Esophagus muscularis mucosa (tissue), 4 donors: ENCODE data around the gene UNC13B. TPM values are rescaled to one million over a fixed set of nuclear protein-coding genes. Genes with fewer than 3 reads are reported as not detected.
A peak's percentile ranks its signal among the peaks of the same experiment; 100 is the strongest.

Source experiments
- DNase-seq: peaks from one replicate; pipeline ENCODE4 v3.0.0-alpha.2; 2017; ENCODE audit errors: extremely low spot score
- H3K27ac ChIP-seq, 4 donors: fragments of 200-600 bp; sonication (generic); replicated peaks in 1 of 4; 1 replicate in 3 of 4; 2 replicates in 1 of 4; pipeline ENCODE4 v1.5.1; 2016 to 2019; ENCODE audit warnings: mild to moderate bottlenecking in 1 of 4
- H3K27me3 ChIP-seq, 4 donors: fragments of 200-600 bp; sonication (generic); one replicate each; pipeline versions ENCODE4 v1.5.1 to v1.6.0; 2016 to 2019
- H3K36me3 ChIP-seq, 4 donors: fragments of 200-600 bp; sonication (generic); one replicate each; pipeline ENCODE4 v1.5.1; 2016 to 2019
- H3K4me1 ChIP-seq, 4 donors: fragments of 200-600 bp; sonication (generic); one replicate each; pipeline ENCODE4 v1.5.1; 2016 to 2019
- H3K4me3 ChIP-seq, 4 donors: fragments of 200-600 bp; sonication (generic); 1 replicate in 2 of 4; 2 replicates in 2 of 4; pipeline ENCODE4 v1.5.1; 2016 to 2019; ENCODE audit warnings: mild to moderate bottlenecking in 4 of 4, moderate library complexity in 1 of 4
- H3K9me3 ChIP-seq, 4 donors: fragments of 200-600 bp; sonication (generic); 1 replicate in 3 of 4; 2 replicates in 1 of 4; pipeline ENCODE4 v1.5.1; 2016 to 2019
- CTCF ChIP-seq, 3 experiments: fragments of 200-600 bp in 2 of 3; fragments of 450-650 bp in 1 of 3; sonication (generic) in 2 of 3; IDR thresholded peaks; one replicate each; pipeline ENCODE4 v1.5.1; 2017 to 2019; ENCODE audit warnings: antibody characterized with exemption in 3 of 3, mild to moderate bottlenecking in 2 of 3, moderate library complexity in 1 of 3
- EP300 ChIP-seq: sonication (generic); formaldehyde crosslinking; IDR thresholded peaks from one replicate; pipeline ENCODE4 v1.6.1; 2017; ENCODE audit warnings: antibody characterized with exemption
- POLR2A ChIP-seq: fragments of 450-650 bp; IDR thresholded peaks from one replicate; pipeline ENCODE4 v1.6.1; 2017; ENCODE audit warnings: antibody characterized with exemption, moderate library complexity, mild to moderate bottlenecking, low read depth
- POLR2AphosphoS5 ChIP-seq, 2 donors: sonication (generic); formaldehyde crosslinking; IDR thresholded peaks; one replicate each; pipeline ENCODE4 v1.6.1; 2017; ENCODE audit warnings: antibody characterized with exemption in 2 of 2
- WGBS: methylation state at CpG from one replicate; pipeline ENCODE4 v1.1.5; 2018; 5-methylcytosine and 5-hydroxymethylcytosine counted together
- intact Hi-C: fragments of 100-400 bp; cut with DNase I; formaldehyde crosslinking; loops from one replicate; pipeline ENCODE4 v1.15.1; 2023
- total RNA-seq, 4 donors: library from RNA; depleted of rRNA; stranded (reverse); fragments of >200 nt; gene quantifications; one replicate each; pipeline versions ENCODE4 v1.1.0 to v1.2.1, GENCODE V29; 2016

The UNC13B gene
- total RNA-seq, 4 donors from 2014 or later: 21.9 to 30.7 (median 28.7) TPM

GRCh38 chr9:35340046-35340445, 178.2 kb downstream of the UNC13B start:
- Histone ChIP-seq H3K9me3 (no peaks in the 10 kb centered on the region), H3K4me1 (peaks cover 17 to 22% (median 19%) of the 10 kb centered on the region in 4 donors), H3K36me3 (peaks cover 0 to 12% (median 0%) of the 10 kb centered on the region in 4 donors), H3K27me3 (no peaks in the 10 kb centered on the region), H3K27ac (no peak overlapping the region), H3K4me3 (no peak overlapping the region)
- 73% methylated on average over 1 of the region's 1 CpG for WGBS
- TF ChIP-seq EP300 (no peak), POLR2AphosphoS5 (IDR thresholded peaks at IDR 0.05) (no peak), CTCF (IDR thresholded peaks at IDR 0.05) (no peak)
- no peak for DNase-seq
- intact Hi-C loops: no loop called here

- Histone ChIP-seq H3K9me3 (no peaks in the 10 kb centered on the region), H3K4me1 (peaks cover 17 to 22% (median 19%) of the 10 kb centered on the region in 4 donors), H3K27ac (peak overlapping the region in 2 of 4 donors; percentile 33 to 61), H3K27me3 (no peaks in the 10 kb centered on the region), H3K4me3 (peak overlapping the region in 1 of 4 donors; percentile 23), H3K36me3 (peaks cover 0 to 12% (median 0%) of the 10 kb centered on the region in 4 donors)
- intact Hi-C loops: no loop called here
- TF ChIP-seq POLR2AphosphoS5 (IDR thresholded peaks at IDR 0.05) (no peak), POLR2A (no peak), CTCF (IDR thresholded peaks at IDR 0.05) (no peak), EP300 (no peak)
- no peak for DNase-seq
- WGBS: 67% methylated on average over 2 of the region's 2 CpGs
Observed at GRCh38 chr9:35341021-35341420, 179.2 kb downstream of the UNC13B start.

GRCh38 chr9:35341585-35341984, 179.8 kb downstream of the UNC13B start:
- Histone ChIP-seq H3K27me3 (no peaks in the 10 kb centered on the region), H3K4me3 (peak overlapping the region in 3 of 4 donors; percentile 10 to 31 (median 23)), H3K27ac (peak overlapping the region in 2 of 4 donors; percentile 33 to 61), H3K36me3 (peaks cover 0 to 12% (median 0%) of the 10 kb centered on the region in 4 donors), H3K9me3 (no peaks in the 10 kb centered on the region), H3K4me1 (peaks cover 17 to 22% (median 19%) of the 10 kb centered on the region in 4 donors)
- intact Hi-C loops: no loop called here
- DNase-seq: no peak
- peak in 1 of 2 donors; percentile 35 for TF ChIP-seq POLR2AphosphoS5 (IDR thresholded peaks at IDR 0.05)
- TF ChIP-seq POLR2A: no peak
- WGBS: 9% methylated on average over 5 of the region's 5 CpGs

- TF ChIP-seq POLR2AphosphoS5 (IDR thresholded peaks at IDR 0.05) (no peak), EP300 (no peak), CTCF (IDR thresholded peaks at IDR 0.05) (no peak), POLR2A (no peak)
- intact Hi-C loops: no loop called here
- peaks cover 0 to 12% (median 0%) of the 10 kb centered on the region in 4 donors for H3K36me3 ChIP-seq
- no peak for DNase-seq
- peak overlapping the region in 2 of 4 donors; percentile 10 to 23 for H3K4me3 ChIP-seq
- peaks cover 17 to 22% (median 19%) of the 10 kb centered on the region in 4 donors for H3K4me1 ChIP-seq
- 73% methylated on average over 4 of the region's 4 CpGs for WGBS
- H3K27me3 ChIP-seq: no peaks in the 10 kb centered on the region
- peak overlapping the region in 1 of 4 donors; percentile 33 for H3K27ac ChIP-seq
- no peaks in the 10 kb centered on the region for H3K9me3 ChIP-seq
Observed at GRCh38 chr9:35342221-35342958, 180.6 kb downstream of the UNC13B start.

GRCh38 chr9:35348109-35348508, 186.3 kb downstream of the UNC13B start:
- Histone ChIP-seq H3K36me3 (peaks cover 0 to 16% (median 11%) of the 10 kb centered on the region in 4 donors), H3K4me3 (no peak overlapping the region), H3K4me1 (peaks cover 13 to 19% (median 16%) of the 10 kb centered on the region in 4 donors), H3K27me3 (no peaks in the 10 kb centered on the region), H3K27ac (no peak overlapping the region), H3K9me3 (no peaks in the 10 kb centered on the region)
- 82% methylated on average over 5 of the region's 5 CpGs for WGBS
- TF ChIP-seq CTCF (IDR thresholded peaks at IDR 0.05): no peak
- no peak for TF ChIP-seq POLR2A
- no peak for TF ChIP-seq POLR2AphosphoS5 (IDR thresholded peaks at IDR 0.05)
- no peak for TF ChIP-seq EP300
- DNase-seq: no peak
- intact Hi-C loops: no loop called here
